HEK293T (cell line): ENCODE data around the gene FERMT2.

Source experiments
- BHLHE40 ChIP-seq: fragments of 450-650 bp; IDR thresholded peaks from 2 replicates; pipeline ENCODE4 v1.6.1; 2016; ENCODE audit warnings: mild to moderate bottlenecking, moderate library complexity, borderline replicate concordance
- FOXA1 ChIP-seq: fragments of 450-650 bp; IDR thresholded peaks from 2 replicates; pipeline ENCODE4 v1.6.1; 2016; ENCODE audit warnings: mild to moderate bottlenecking
- L3MBTL2 ChIP-seq: fragments of 450-650 bp; conservative IDR thresholded peaks from 2 replicates; pipeline ENCODE4 v1.6.1; 2016; ENCODE audit warnings: mild to moderate bottlenecking
- LEF1 ChIP-seq: fragments of 450-650 bp; IDR thresholded peaks from 2 replicates; pipeline ENCODE4 v1.6.1; 2017; ENCODE audit warnings: mild to moderate bottlenecking, borderline replicate concordance
- SP1 ChIP-seq: fragments of 450-650 bp; IDR thresholded peaks from 2 replicates; pipeline ENCODE4 v1.6.1; 2017
- SUZ12 ChIP-seq: fragments of 450-650 bp; IDR thresholded peaks from 2 replicates; pipeline ENCODE4 v1.6.1; 2016; ENCODE audit warnings: mild to moderate bottlenecking
- TARDBP ChIP-seq: fragments of 450-650 bp; IDR thresholded peaks from 2 replicates; pipeline ENCODE4 v1.6.1; 2016
- TF ChIP-seq, protein P1 (sequence below): fragments of 450-650 bp; IDR thresholded peaks from 2 replicates; pipeline ENCODE4 v1.6.1; 2016

DNA sequence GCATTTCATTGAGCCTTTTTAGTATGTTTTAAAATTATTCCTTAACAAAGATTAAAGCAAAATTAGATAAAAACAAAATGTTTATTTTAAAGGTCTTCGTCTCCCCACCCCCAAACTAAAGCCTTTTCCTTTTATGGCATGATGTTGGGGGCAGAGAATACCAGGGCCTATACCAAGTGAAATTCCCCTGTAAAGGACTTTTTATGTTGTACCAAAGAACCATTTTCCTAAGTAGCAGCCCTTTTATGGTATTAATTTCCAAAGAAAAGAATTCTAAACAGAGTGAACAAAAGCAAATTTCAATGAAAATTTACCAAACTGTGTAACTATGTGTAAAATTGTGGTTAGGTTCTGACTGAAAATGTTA lies 87.5 kb downstream of the FERMT2 start:
- no peak for TF ChIP-seq FOXA1
- TF ChIP-seq SUZ12 = no peak
- no peak for TF ChIP-seq LEF1
- TF ChIP-seq L3MBTL2 = no peak
- TF ChIP-seq, protein P1, sequence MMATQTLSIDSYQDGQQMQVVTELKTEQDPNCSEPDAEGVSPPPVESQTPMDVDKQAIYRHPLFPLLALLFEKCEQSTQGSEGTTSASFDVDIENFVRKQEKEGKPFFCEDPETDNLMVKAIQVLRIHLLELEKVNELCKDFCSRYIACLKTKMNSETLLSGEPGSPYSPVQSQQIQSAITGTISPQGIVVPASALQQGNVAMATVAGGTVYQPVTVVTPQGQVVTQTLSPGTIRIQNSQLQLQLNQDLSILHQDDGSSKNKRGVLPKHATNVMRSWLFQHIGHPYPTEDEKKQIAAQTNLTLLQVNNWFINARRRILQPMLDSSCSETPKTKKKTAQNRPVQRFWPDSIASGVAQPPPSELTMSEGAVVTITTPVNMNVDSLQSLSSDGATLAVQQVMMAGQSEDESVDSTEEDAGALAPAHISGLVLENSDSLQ = no peak
- no peak for TF ChIP-seq TARDBP
- no peak for TF ChIP-seq BHLHE40
- no peak for TF ChIP-seq SP1
